IPS-18c (cell line): ENCODE results near the gene FRA10AC1.
A peak's percentile ranks its signal among the peaks of the same experiment; 100 is the strongest.
"Not testable (repeated sequence)": the region's sequence is repeated elsewhere in the genome, so short reads cannot be mapped to it uniquely, and the experiment has no call there.

Experiments
- H3K4me3 ChIP-seq: 2 replicates; pipeline ENCODE4 v1.7.0; 2013; ENCODE audit warnings: low read depth, mild to moderate bottlenecking, low read length, moderate library complexity; ENCODE audit not compliant: insufficient read depth
- H3K9me3 ChIP-seq: one replicate; pipeline ENCODE4 v1.6.1; 2013; ENCODE audit warnings: mild to moderate bottlenecking, low read length, moderate library complexity; ENCODE audit not compliant: control insufficient read depth, insufficient read depth

Gene FRA10AC1

GRCh38 chr10:93711891-93712290 lies 9.5 kb upstream of the FRA10AC1 start:
- Histone ChIP-seq H3K4me3 (no peak overlapping the region), H3K9me3 (no peaks in the 10 kb centered on the region)

DNA sequence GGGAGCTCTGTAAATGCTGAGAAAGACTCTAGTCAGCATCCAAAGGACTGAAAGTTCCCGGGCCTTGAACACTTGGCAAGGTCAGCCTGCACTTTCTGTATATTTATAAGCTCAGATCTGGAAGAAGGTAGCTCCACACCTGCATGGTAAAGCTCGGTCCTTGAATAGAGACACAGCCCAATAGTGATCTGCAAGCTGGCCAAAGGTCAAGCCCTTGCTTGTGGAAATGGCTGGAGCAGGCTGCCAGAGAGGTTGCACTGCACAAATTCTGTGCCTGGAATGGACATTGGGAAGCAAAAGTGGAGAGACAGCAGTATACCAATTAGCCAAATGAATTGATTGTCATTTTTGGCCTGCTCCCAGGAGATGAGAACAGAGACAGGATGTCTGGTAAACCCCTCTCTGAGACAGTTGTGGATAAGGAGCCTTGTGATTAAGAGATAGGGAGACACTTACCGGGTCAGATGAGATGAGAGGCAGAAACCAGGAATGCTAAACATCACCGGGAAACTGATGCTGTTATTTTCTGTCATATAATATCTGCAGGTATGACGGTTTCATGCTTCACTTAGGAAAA lies 8.0 kb upstream of the FRA10AC1 start:
- H3K4me3 ChIP-seq, result no peak overlapping the region
- H3K9me3 ChIP-seq, result no peaks in the 10 kb centered on the region

- Histone ChIP-seq H3K9me3 (no peaks in the 10 kb centered on the region), H3K4me3 (no peak overlapping the region)
Observed at GRCh38 chr10:93707623-93708022, 5.2 kb upstream of the FRA10AC1 start.

DNA sequence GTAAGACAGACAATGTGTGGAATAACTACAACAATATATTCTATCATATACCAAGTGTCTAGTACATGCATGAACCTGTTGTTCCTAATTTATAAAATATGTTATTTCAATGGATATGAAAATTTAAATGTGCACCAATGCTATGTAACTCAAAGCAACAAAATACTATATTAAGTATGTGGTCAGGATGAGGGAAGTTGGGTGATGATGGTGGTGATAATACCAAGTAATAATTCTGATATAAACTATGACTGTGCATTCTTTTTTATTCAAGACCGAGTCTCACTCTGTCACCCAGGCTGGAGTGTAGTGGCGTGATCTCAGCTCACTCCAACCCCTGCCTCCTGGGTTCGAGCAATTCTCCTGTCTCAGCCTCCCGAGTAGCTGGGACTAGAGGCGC lies 2.1 kb upstream of the FRA10AC1 start:
- H3K4me3 ChIP-seq, result no peak overlapping the region
- no peaks in the 10 kb centered on the region for H3K9me3 ChIP-seq

- Histone ChIP-seq H3K9me3 (no peaks in the 10 kb centered on the region), H3K4me3 (no peak overlapping the region)
Observed at GRCh38 chr10:93703841-93704240, 1.4 kb upstream of the FRA10AC1 start.

GRCh38 chr10:93703066-93703465 lies 674 bp upstream of the FRA10AC1 start:
- Histone ChIP-seq H3K4me3 (peak overlapping the region; percentile 75), H3K9me3 (no peaks in the 10 kb centered on the region)

DNA sequence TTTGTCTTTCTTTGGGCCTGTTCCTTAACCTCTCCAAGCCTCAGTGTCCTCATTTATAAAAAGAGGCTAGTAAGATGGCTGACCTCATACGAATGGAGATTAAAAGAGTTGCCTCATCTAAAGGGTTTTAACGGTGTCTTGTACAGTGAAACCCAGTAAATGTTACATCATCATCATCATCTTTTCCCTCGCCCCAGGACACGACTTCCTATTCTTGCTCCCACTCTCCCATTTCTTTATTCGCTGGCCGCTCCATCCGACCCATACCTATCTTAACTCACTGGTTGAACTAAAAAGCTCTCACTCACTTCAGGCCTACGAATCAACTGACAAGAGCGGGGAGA lies 554 bp downstream of the FRA10AC1 start:
- H3K9me3 ChIP-seq, result no peaks in the 10 kb centered on the region
- peak overlapping the region; percentile 75 for H3K4me3 ChIP-seq

DNA sequence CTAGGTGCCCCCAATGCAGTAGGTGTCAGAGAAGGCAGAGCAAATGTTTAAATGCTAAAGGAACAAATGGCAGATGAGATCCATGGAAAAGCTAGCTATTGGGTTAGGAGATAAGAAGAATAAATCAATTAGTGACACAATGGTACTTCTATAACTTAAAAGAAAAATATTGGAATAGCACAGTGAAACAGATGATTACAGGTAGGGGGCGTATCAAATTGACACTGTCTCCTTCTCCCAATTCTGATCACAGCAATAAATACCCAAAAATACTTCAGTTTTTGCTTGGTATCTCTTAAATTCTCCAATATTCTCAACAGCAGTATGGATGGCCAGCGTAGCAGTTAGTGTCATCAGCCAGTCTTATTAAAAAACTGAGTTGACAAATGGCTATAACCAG lies 5.2 kb downstream of the FRA10AC1 start:
- H3K4me3 ChIP-seq, result no peak overlapping the region
- H3K9me3 ChIP-seq, result no peaks in the 10 kb centered on the region

GRCh38 chr10:93696582-93696981 lies 5.8 kb downstream of the FRA10AC1 start:
- H3K4me3 ChIP-seq, H3K9me3 ChIP-seq: not testable (repeated sequence)

DNA sequence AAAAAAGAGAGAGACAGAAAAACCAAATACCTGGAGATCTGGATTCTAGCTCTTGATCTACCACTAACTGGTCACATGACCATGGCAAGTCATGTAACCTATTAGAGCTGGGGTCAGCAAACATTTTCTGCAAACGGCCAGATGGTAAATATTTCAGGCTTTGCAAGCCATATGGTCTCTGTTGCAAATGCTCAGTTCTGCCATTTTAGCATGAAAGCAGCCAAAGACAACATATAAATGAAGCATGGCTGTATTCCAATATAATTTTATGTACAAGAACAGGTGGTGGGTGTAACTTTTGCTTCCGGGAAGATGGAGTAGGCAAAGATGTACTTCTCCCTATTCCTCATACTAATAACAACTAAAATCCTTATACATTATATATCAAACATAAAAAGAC lies 6.7 kb downstream of the FRA10AC1 start:
- Histone ChIP-seq H3K4me3 (no peak overlapping the region), H3K9me3 (no peaks in the 10 kb centered on the region)

DNA sequence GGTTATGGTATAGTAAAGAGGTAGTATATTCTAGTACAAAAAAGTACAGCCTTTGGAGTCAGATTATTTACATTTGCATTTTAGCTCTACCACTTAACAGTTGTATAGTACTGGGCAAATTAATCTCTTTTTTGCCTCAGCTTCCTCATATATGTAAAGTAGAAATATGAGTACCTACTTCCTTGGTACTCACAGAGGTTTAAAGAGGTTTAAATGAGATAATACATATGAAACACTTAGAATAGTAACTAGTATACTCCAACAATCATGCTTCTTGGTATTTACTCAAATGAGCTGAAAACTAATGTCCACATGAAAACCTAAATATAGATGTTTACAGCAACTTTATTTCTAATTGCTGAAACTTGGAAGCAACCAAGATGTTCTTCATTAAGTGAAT lies 14.7 kb downstream of the FRA10AC1 start:
- no peaks in the 10 kb centered on the region for H3K9me3 ChIP-seq
- H3K4me3 ChIP-seq, result no peak overlapping the region

- H3K4me3 ChIP-seq, result no peak overlapping the region
- H3K9me3 ChIP-seq, result no peaks in the 10 kb centered on the region
Observed at GRCh38 chr10:93680412-93681047, 21.9 kb downstream of the FRA10AC1 start.

- H3K9me3 ChIP-seq, result no peaks in the 10 kb centered on the region
- H3K4me3 ChIP-seq, result no peak overlapping the region
Observed at GRCh38 chr10:93678805-93679587, 23.4 kb downstream of the FRA10AC1 start.

DNA sequence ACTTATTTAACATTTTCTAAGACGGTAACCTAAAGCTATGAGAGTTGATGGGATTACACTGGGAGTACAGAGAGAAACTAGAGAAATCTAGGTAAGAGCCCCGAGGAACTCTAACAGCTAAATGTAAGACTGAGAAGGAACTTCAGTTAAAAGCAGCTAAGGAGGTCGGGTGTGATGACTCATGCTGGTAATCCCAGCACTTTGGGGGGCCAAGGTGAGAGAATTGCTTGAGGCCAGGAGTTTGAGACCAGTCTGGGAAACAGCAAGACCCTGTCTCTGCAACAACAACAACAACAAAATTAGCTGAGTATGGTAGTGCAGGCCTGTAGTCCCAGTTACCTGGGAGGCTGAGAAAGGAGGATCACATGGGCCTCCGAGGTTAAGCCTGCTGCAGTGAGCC lies 24.0 kb downstream of the FRA10AC1 start:
- H3K9me3 ChIP-seq, result no peaks in the 10 kb centered on the region
- H3K4me3 ChIP-seq, result no peak overlapping the region

GRCh38 chr10:93673791-93674190 lies 28.6 kb downstream of the FRA10AC1 start:
- Histone ChIP-seq H3K9me3 (no peaks in the 10 kb centered on the region), H3K4me3 (no peak overlapping the region)

DNA sequence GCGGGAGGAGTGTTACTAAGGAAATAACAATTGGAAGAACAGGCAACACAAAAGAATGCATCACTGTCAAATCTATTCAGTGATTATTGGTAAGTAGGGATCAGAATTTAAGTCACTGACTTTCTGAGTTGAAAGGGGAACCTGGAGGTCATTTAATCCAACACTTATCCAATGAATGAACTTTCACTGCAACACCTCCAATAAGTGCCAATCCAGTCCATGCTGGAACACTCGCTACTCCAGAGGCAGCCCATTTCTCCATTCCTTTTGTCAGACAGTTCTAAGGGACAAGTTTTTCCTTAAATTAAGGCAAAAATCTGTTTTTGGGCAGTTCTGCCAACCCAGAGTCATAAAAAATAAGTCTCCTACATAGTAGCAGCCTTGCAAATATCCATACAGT lies 29.5 kb downstream of the FRA10AC1 start:
- Histone ChIP-seq H3K4me3 (no peak overlapping the region), H3K9me3 (no peaks in the 10 kb centered on the region)

- no peaks in the 10 kb centered on the region for H3K9me3 ChIP-seq
- no peak overlapping the region for H3K4me3 ChIP-seq
Observed at GRCh38 chr10:93672022-93672678, 30.2 kb downstream of the FRA10AC1 start.

DNA sequence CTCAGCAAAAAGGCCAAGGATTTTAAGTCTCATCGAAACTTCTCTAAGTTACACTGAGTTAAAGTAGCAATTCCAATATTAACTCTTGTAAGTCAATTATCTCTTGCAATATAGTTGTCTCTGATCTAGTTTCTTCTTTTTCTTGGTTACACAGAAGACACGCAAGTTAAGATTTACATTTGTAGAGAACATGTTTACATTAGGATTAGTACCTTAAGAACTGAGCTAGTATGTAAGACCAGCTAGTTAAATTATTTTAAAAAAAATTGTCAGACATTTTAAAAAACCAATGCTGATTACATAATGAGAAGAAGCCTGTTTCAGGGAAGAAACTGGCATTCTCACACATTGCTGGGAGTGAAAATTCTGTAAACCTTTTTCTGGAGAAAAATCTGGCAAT lies 31.4 kb downstream of the FRA10AC1 start:
- no peaks in the 10 kb centered on the region for H3K9me3 ChIP-seq
- no peak overlapping the region for H3K4me3 ChIP-seq
